ENCODE data around the gene ADGRF5.

Gene ADGRF5

GRCh38 chr6:46918806-46919205 is 2.9 kb downstream of the ADGRF5 start (continued):
- TF ChIP-seq PRDM6 (tag by site-specific recombination; IDR thresholded peaks at IDR 0.05) (no peak), ZNF518A (tag by site-specific recombination; conservative IDR thresholded peaks at IDR 0.05; ENCODE audit: low read depth) (no peak), ZNF335 (tag by site-specific recombination; conservative IDR thresholded peaks at IDR 0.05) (no peak), ZNF214 (tag by site-specific recombination; IDR thresholded peaks at IDR 0.05; ENCODE audit: borderline replicate concordance) (no peak), ZNF747 (tag by site-specific recombination; IDR thresholded peaks at IDR 0.05) (no peak), RBAK (tag by site-specific recombination; IDR thresholded peaks at IDR 0.05) (no peak), ZBTB17 (tag by site-specific recombination; IDR thresholded peaks at IDR 0.05) (no peak), HOXD13 (CRISPR knock-in tag; IDR thresholded peaks at IDR 0.05; ENCODE audit: borderline replicate concordance) (no peak)

- H3K4me1 ChIP-seq (ENCODE audit: control insufficient read depth, insufficient read depth, low read length), result peaks cover 11% of the 10 kb centered on the region
- CTCF ChIA-PET, result interaction anchor here (0.7 to 1.7 kb wide), 3 partner anchors 61 to 128 kb away, joined by 3 to 5 read pairs (median 3); no protein-coding TSS in a partner anchor
- POLR2A ChIA-PET, result no interaction called here
- H3K27ac ChIP-seq (ENCODE audit: extremely low read depth, low read depth, low read length), result no peak overlapping the region
- H3K4me3 ChIP-seq (ENCODE audit: low read depth, low read length), result no peak overlapping the region
- no peaks in the 10 kb centered on the region for H3K36me3 ChIP-seq (ENCODE audit: control insufficient read depth in 2 of 2, insufficient read depth in 1 of 2, low read length in 2 of 2)
- H3K9me3 ChIP-seq (ENCODE audit: control insufficient read depth, insufficient read depth, low read depth, low read length), result no peaks in the 10 kb centered on the region
- TF ChIP-seq HOXD13 (CRISPR knock-in tag; IDR thresholded peaks at IDR 0.05; ENCODE audit: borderline replicate concordance) (no peak), ZBTB44 (tag by site-specific recombination; IDR thresholded peaks at IDR 0.05) (peak; percentile 86), OSR2 (tag by site-specific recombination; IDR thresholded peaks at IDR 0.05) (peak; percentile 55), ZNF211 (tag by site-specific recombination; IDR thresholded peaks at IDR 0.05; ENCODE audit: low read depth) (no peak), ZNF561 (tag by site-specific recombination; IDR thresholded peaks at IDR 0.05; ENCODE audit: borderline replicate concordance) (0 out of 2 replicates have a peak, but pooled peaks have one; percentile 50), ZNF394 (tag by site-specific recombination; IDR thresholded peaks at IDR 0.05; ENCODE audit: borderline replicate concordance) (no peak), ZNF513 (tag by site-specific recombination; IDR thresholded peaks at IDR 0.05) (peak; percentile 83), KLF10 (tag by site-specific recombination; IDR thresholded peaks at IDR 0.05) (peak; percentile 50; the same call in 1 of the 2 replicates), MZF1 (tag by site-specific recombination; IDR thresholded peaks at IDR 0.05; ENCODE audit: borderline replicate concordance) (peak; percentile 46; the same call in 1 of the 2 replicates), ZNF184 (tag by site-specific recombination; IDR thresholded peaks at IDR 0.05) (peak; percentile 42; the same call in 1 of the 2 replicates), ZNF549 (tag by site-specific recombination; IDR thresholded peaks at IDR 0.05) (peak; percentile 64), GLI2 (tag by site-specific recombination; IDR thresholded peaks at IDR 0.05; ENCODE audit: borderline replicate concordance, low read depth) (peak; percentile 5; the same call in 1 of the 2 replicates), PRDM6 (tag by site-specific recombination; IDR thresholded peaks at IDR 0.05) (0 out of 2 replicates have a peak, but pooled peaks have one; percentile 45)
These were observed 4.7 kb downstream of the ADGRF5 start for GRCh38 chr6:46917002-46917545.

Data from HEK293 (cell line).